GM18907 (cell line): Measurements from ENCODE around the gene CTRB1.

Experiments
- ATAC-seq: cut with Tn5 transposase; IDR thresholded peaks from one replicate; pipeline ENCODE4 v1.9.1; 2021; ENCODE audit warnings: mild to moderate bottlenecking, moderate library complexity; ENCODE audit not compliant: unreplicated experiment

The CTRB1 gene

GRCh38 chr16:75225092-75225491 is 6.3 kb downstream of the CTRB1 start:
- no peak for ATAC-seq

GRCh38 chr16:75225678-75226515 is 7.1 kb downstream of the CTRB1 start:
- no peak for ATAC-seq

DNA sequence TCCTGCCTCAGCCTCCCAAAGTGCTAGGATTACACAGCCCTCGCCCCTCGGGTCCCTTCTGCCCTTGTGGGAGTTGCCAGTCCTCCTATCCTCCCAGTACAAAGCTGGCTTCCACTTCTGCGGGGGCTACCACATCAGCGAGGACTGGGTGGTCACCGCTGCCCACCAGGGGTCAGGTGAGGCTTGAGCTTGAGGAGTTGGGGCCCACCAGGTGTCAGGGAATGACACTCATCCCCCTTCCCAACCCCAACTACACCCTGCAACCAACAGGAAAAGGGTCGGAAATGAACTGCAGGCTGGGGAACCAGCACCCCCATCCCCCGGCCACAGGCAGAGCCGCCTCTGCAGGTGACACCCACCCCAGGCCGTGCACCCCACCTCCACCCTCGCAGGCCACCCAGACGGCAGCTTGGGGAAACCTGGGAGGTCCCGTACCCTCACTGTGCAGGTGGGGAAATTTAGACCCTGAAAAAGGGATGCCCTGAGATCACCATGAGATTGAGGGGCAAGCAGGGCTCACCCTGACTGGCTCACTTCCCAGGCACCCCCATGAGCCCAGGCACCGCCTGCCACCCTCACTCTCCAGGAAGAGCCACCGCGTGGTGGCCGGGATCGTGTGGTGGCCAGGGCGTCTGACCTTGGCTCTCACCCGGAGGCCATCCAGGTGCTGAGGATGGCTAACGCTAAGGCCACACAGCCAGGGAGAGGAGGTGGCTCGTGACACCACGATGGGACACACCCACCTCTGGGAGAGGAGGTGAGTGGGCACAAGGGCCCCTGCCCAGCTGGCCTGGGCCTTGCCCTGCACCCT is 8.0 kb downstream of the CTRB1 start:
- no peak for ATAC-seq

DNA sequence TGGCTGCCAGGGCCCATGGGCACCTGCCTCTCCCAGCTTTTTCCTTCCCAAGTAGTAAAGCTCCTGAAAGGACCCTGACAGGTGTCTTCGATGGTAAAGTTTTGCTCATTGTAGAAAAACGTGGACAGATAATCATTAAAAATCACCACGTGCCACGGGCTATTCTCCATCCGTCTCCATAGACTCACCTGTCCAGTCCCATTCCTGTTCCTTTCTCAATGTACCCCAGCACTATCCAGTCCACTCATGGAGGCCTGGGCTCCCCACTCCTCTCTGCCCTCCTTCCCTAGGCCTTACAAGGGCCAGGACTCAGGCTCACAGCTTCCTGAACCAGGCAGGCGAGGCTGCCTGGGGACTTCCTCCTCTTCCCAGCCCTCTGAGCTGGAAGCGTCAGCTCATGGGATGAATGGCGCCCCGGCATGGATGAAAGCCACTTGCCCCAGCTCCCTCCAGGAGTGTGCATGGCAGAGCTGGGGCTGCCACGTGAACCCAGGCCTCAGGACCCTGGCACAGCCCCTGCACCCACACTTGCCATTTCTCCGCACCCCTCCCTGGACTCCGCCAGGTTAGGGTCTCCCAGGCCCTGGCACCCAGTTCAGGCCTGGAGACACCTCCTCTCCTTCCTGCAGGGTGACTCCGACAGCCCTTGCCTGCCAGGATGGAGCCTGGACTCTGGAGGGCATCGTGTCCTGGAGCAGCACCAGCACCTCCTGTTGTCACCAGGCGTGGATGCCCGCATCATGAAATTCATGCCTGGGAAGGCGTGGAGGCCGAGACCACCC is 8.8 kb downstream of the CTRB1 start:
- no peak for ATAC-seq

- no peak for ATAC-seq
These were observed 9.6 kb downstream of the CTRB1 start for GRCh38 chr16:75228143-75228976.

- no peak for ATAC-seq
These were observed 10.6 kb downstream of the CTRB1 start for GRCh38 chr16:75229172-75230031.

DNA sequence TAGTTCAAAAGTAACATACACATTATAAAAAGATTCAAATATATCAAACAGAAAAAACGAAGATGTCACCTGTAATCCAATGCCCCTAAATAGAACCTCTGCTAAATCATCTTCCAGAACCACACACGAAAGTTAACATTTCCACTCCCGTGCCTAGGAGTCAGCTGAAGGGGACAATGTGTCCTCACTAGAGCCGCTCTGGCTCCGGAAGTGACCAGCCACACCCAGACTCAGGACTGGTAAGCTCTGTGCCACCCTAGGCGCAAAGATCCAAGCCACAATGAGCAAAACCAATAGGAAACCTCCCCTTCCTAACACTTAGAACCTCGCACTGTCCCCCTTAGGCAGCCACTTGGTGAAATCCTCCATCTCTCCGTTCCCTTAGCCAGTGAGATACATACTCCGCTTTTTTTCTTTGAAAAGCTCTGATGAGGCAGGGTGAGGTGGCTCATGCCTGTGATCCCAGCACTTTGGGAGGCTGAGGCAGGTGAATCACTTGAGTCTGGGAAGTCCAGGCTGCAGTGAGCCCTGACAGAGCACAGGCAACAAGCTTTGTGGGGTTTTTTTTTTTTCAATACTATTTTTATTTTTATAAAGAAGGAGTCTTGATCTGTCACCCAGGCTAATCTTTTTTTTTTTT is 11.8 kb downstream of the CTRB1 start:
- no peak for ATAC-seq

GRCh38 chr16:75231570-75231969 is 12.8 kb downstream of the CTRB1 start:
- no peak for ATAC-seq

DNA sequence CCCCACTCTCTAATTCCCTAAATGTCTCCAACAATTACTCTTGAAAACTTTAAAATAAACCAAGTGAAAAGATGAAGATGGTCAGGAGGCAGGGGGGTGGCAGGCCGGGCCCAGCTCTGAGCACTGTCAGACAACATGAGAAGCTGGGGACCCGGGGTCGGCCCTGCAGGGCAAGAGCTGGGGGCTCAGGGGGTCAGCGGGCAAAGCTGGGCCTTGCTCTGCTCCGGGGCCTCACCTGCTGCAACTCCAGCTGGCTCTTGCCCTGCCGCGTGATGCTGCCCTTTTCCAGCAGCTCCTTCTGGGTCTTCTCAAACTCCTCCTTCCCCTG is 14.8 kb downstream of the CTRB1 start:
- ATAC-seq: no peak

GRCh38 chr16:75234856-75235696 is 16.3 kb downstream of the CTRB1 start:
- no peak for ATAC-seq

DNA sequence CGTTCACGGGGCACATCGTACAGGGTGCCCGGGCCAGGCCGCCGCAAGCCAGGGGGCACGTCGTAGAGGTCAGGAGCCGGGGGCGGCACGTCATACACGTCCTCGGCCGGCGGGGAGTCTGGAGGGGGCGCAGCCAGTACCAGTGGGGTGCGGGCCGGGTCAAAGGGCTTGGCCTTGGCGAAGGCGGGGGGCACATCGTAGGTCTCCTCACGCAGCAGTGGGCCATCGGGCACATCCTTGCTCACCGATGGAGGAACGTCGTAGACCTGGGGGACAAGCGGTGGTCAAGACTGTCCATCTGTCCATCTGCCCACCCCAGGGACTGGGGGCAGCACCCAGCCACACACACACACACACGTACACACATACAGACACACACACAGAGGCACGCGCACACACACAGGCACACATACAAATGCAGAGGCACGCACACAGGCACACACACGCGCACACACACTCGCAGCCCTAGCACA is 17.0 kb downstream of the CTRB1 start:
- no peak for ATAC-seq

DNA sequence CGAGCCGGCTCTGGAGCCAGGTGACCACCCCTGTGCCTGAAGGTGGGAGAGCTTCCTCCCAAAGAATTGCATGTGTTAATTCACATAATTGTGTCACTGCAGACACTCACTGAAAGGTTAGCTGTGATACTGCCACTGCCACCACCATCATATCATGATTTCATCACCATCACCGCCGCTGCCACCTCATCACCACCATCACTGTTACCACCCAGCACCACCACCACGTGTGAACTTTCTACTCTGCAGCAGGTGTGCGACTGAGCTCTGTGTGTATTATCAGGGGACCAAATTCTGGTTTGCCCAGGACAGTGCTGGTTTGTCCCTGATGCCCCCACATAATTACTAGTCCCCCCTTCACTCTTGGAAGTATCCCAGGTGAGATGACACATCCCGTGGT is 17.4 kb downstream of the CTRB1 start:
- no peak for ATAC-seq

- no peak for ATAC-seq
These were observed 18.1 kb downstream of the CTRB1 start for GRCh38 chr16:75236736-75237397.

DNA sequence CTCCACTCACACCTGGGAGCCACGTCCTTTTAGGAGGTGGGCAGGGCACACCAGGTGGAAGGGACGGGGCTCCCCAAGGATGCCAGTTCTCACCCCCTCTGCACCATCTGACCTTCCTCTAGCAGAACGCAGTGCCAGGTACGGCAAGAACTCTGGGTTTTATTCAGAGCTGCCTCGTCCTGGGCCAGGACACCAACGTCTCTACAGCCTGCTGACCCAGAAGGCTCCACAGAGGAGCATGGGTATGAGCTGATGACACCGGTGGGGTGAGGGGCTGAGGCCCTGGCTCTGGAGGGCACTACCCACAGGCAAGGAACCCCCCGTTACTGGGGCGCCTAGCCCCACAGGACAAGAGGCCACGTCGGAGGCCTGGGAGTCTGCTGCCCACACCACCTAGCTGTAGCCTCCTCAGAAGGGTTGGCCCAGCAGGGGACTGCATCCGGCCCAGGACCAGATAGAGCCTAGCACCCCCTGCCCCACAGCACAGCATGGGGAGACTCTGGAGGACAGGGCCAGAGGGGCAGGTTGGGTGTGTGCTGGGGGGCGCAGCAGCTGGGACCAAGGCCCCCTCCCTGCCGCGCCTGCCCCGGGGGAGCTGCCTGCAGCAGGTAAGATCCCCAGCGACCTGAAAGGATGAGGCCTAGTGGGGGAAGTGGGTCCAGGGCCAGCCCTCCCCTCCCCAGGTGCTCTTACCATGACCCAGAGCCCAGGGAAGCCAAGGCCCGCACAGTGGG is 18.8 kb downstream of the CTRB1 start:
- no peak for ATAC-seq

DNA sequence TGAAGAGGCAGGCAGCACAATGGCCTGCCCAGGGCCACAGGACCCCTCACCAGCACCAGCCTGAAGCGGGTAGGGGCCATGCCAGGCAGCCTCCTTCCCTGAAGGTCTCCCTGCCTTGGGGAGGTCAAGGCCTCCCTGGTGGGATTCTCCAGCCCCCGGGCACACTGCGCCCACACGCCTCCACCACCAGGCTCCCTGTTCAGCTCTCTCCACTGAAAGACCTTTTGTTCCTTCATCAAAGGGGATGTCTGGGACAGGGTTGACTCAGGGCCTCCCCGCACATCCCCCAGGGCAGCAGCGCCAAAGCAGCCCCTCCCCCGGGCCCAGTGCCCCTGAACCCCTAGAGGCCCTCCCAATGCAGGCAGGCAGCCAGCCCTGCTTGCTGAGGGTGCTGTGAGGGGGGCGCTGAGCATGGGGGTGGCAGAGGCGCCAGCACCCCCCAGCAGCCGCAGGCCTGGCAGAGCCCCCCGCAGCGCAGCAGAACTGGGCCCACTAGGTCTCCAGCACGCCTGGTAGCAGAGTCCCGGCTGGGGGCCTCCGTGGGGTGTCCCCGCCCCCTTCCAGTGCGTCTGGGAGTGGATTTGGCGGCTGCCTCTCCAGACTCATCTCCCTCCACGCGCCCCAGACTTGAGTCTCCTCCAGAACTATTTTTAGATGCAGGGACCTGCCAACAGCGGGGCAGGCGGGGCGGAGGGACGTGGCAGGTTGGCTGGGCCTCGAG is 19.5 kb downstream of the CTRB1 start:
- ATAC-seq: no peak

- no peak for ATAC-seq
These were observed 20.2 kb downstream of the CTRB1 start for GRCh38 chr16:75238853-75239541.
